NCI-H345 treated with DMSO at 0.1 percent for 48 hours (cell line): Measurements from ENCODE around the gene CDC123.
"Not testable (repeated sequence)": the region's sequence is repeated elsewhere in the genome, so short reads cannot be mapped to it uniquely, and the experiment has no call there.

ENCODE experiments used
- DNase-seq: peaks from one replicate; lab custom pipeline; 2025; ENCODE audit not compliant: unreplicated experiment; lab: John Stamatoyannopoulos, UW

CDC123 gene

DNA sequence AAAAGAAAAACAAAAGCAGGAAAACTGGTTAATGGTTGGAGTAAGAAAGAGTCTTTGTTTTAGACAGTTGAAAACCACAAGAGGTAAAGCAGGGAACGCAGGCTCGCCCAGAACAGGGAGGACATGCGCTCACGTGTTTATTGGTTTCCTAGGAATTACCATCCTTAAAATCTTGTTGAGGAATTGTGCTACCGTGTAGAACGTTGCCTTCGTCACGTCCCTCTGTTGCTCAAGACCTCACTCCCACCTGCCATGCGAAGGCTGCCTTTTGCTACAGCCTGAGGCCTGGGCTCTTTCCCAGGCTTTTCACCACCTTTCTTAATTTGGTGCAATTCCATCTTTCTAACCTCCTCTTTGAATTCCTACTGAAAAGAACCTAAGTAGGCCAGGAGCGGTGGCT lies 91.8 kb downstream of the CDC123 start:
- DNase-seq, result no peak

DNA sequence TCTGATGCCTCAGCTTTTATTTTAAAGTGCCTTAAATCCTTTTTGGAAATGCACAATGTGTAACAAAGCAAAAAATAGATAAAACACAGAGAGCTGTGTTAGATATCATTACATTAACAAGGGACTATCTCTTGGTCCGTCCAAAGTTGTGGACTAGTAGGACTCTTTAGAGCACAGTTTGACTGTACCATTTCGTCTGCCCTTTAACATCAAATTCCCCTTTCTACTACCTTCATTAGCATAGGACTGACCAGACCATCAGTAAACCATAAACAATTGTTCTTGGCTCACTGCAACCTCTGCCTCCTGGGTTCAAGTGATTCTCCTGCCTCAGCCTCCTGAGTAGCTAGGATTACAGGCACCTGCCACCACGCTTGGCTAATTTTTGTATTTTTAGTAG lies 101.8 kb downstream of the CDC123 start:
- not testable (repeated sequence) for DNase-seq

DNA sequence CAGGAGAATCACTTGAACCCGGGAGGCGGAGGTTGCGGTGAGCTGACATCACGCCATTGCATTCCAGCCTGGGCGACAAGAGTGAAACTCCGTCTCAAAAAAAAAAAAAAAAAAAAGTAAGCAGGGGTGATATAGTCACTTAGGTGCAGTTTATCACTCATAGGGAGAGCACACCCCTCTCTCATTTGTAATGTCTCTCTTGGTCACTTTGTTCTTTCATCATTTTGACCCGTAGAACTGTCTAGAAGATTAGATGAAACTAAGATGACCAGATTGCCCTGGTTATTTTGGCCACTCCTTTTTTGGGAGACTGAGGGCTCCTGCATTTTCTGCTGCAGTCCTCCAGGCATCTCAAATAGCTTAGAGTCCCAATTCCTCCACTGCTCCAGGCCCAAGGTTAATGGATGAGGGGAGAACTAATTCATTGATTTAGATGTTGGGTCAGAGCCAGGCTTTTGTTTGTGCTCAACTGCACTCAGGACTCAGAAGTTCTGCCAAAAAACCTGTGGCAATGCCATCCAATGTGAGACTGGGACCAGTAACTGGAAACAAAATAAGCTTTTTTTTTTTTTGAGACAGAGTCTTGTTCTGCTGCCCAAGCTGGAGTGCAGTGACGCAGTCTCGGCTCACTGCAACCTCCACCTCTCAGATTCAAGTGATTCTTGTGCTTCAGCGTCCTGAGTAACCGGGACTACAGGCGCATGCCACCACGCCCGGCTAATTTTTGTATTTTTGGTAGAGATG lies 103.4 kb downstream of the CDC123 start:
- no peak for DNase-seq
